Suprapubic skin (tissue), 3 donors: ENCODE results near the gene PRKAG3.

Source experiments
- CTCF ChIP-seq, 2 donors: fragments of 200-600 bp in 1 of 2; fragments of 450-650 bp in 1 of 2; sonication (generic) in 1 of 2; IDR thresholded peaks; one replicate each; pipeline ENCODE4 v1.5.1; 2016 to 2019; ENCODE audit warnings: antibody characterized with exemption in 2 of 2, mild to moderate bottlenecking in 1 of 2, moderate library complexity in 1 of 2
- POLR2A ChIP-seq, 2 donors: fragments of 450-650 bp; IDR thresholded peaks; one replicate each; pipeline ENCODE4 v1.6.1; 2017; ENCODE audit warnings: antibody characterized with exemption in 2 of 2, mild to moderate bottlenecking in 2 of 2, moderate library complexity in 2 of 2

- TF ChIP-seq CTCF (IDR thresholded peaks at IDR 0.05) (no peak), POLR2A (IDR thresholded peaks at IDR 0.05) (no peak)
These were observed 29.4 kb upstream of the PRKAG3 start for GRCh38 chr2:218860950-218861381.
